Sigmoid colon (tissue), 4 donors: Measurements from ENCODE around the gene DOP1B.

Source experiments
- POLR2A ChIP-seq, 2 donors: fragments of 450-650 bp; IDR thresholded peaks; one replicate each; pipeline ENCODE4 v1.6.1; 2016; ENCODE audit warnings: antibody characterized with exemption in 2 of 2, mild to moderate bottlenecking in 2 of 2, moderate library complexity in 2 of 2
- POLR2AphosphoS5 ChIP-seq, 4 donors: sonication (generic); formaldehyde crosslinking; IDR thresholded peaks; one replicate each; pipeline ENCODE4 v1.6.1; 2017; ENCODE audit warnings: antibody characterized with exemption in 4 of 4
- TF ChIP-seq, protein P1 (sequence below), 4 experiments: fragments of 450-650 bp in 3 of 4; fragments of 200-600 bp in 1 of 4; IDR thresholded peaks; one replicate each; pipeline ENCODE4 v1.5.1; 2016 to 2019; ENCODE audit warnings: antibody characterized with exemption in 4 of 4, mild to moderate bottlenecking in 3 of 4, moderate library complexity in 2 of 4

DNA sequence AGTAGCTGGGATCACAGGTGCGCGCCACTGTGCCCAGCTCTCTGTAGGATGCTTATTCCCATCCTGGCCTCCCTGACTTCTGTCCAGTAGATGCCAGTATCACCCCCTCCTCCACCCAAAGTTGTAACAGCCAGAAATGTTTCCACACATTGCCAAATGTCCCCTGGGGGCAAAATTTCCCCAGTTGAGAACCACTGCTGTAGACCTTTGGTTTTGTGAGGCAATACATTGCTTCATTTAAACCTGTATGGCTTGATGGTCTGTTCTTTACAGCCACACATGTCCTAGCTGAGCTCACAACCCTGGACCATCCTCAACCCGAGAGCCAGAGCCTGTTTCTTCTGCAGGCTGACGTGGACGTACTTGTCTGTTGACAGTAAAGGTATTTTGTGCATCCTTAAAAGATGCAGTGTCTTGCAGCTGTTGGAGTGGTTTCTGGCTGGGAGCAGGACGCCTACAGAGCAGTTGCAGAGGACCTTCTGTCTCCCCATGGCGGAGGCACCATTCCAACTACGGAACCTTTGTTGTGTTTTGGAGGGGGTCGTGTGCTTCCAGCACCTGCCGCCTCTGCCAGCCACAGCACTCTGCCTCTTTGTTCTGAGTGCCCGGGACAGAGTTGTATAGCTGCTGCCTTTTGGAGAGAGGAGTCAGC lies 26.6 kb downstream of the DOP1B start:
- TF ChIP-seq, protein P1, sequence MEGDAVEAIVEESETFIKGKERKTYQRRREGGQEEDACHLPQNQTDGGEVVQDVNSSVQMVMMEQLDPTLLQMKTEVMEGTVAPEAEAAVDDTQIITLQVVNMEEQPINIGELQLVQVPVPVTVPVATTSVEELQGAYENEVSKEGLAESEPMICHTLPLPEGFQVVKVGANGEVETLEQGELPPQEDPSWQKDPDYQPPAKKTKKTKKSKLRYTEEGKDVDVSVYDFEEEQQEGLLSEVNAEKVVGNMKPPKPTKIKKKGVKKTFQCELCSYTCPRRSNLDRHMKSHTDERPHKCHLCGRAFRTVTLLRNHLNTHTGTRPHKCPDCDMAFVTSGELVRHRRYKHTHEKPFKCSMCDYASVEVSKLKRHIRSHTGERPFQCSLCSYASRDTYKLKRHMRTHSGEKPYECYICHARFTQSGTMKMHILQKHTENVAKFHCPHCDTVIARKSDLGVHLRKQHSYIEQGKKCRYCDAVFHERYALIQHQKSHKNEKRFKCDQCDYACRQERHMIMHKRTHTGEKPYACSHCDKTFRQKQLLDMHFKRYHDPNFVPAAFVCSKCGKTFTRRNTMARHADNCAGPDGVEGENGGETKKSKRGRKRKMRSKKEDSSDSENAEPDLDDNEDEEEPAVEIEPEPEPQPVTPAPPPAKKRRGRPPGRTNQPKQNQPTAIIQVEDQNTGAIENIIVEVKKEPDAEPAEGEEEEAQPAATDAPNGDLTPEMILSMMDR (IDR thresholded peaks at IDR 0.05): no peak
- TF ChIP-seq POLR2A (IDR thresholded peaks at IDR 0.05) (no peak), POLR2AphosphoS5 (IDR thresholded peaks at IDR 0.05) (no peak)
